Epithelial cell of proximal tubule (primary cell): ENCODE data around the gene NRXN3. TPM values are rescaled to one million over a fixed set of nuclear protein-coding genes. Genes with fewer than 3 reads are reported as not detected.

Experiments used
- DNase-seq: peaks from one replicate; pipeline ENCODE4 v3.0.0-alpha.2; 2011; ENCODE audit warnings: low read depth
- H3K4me3 ChIP-seq: 2 replicates; pipeline ENCODE4 v1.5.1; 2011; ENCODE audit warnings: low read depth, mild to moderate bottlenecking, low read length
- total RNA-seq: library from RNA; depleted of rRNA; stranded (reverse); fragments of >200 nt; gene quantifications from 2 replicates; pipeline ENCODE4 v1.2.3, GENCODE V29; 2015
- TF ChIP-seq, protein P1 (sequence below): conservative IDR thresholded peaks from 2 replicates; pipeline ENCODE4 v1.5.1; 2012; ENCODE audit warnings: low read depth, mild to moderate bottlenecking, low read length

Gene NRXN3
- total RNA-seq, 1 donor from 2014 or later = 1.2 TPM

DNA sequence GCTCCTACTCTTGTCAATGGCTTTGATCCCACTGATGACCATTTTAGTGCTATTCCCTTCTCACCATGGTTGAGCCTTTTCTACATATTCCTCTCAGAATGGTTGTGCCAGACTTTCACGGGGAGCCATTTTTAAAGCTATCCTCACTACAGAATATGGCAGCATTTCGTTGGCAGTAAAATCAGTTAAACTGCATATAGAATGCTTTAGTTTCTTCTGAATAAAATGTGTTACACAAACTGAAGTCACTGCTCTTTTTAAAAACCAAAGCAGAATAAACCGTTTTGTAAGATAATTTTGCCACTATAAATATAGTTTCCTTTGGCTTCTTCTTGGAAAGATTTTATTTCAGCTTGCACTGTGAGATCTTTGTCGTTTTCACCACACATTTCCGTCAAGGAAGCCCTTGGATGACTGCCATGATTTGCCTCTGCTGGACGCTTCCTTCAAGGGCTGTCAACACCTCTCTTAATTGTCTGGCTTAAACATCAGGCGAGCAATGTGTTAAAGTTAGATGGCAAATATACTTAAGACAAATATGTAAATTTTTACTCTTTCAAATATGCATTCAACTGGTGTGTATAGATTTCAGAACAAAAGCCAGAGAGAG is 1416.9 kb downstream of the NRXN3 start:
- H3K4me3 ChIP-seq = no peak overlapping the region
- TF ChIP-seq, protein P1, sequence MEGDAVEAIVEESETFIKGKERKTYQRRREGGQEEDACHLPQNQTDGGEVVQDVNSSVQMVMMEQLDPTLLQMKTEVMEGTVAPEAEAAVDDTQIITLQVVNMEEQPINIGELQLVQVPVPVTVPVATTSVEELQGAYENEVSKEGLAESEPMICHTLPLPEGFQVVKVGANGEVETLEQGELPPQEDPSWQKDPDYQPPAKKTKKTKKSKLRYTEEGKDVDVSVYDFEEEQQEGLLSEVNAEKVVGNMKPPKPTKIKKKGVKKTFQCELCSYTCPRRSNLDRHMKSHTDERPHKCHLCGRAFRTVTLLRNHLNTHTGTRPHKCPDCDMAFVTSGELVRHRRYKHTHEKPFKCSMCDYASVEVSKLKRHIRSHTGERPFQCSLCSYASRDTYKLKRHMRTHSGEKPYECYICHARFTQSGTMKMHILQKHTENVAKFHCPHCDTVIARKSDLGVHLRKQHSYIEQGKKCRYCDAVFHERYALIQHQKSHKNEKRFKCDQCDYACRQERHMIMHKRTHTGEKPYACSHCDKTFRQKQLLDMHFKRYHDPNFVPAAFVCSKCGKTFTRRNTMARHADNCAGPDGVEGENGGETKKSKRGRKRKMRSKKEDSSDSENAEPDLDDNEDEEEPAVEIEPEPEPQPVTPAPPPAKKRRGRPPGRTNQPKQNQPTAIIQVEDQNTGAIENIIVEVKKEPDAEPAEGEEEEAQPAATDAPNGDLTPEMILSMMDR = no peak
- DNase-seq = no peak

GRCh38 chr14:79587875-79588274 is 1417.7 kb downstream of the NRXN3 start:
- DNase-seq = no peak
- TF ChIP-seq, protein P1 = no peak
- H3K4me3 ChIP-seq = no peak overlapping the region

- DNase-seq = no peak
- TF ChIP-seq, protein P1 = no peak
- H3K4me3 ChIP-seq = no peak overlapping the region
These were observed 1418.2 kb downstream of the NRXN3 start for GRCh38 chr14:79588398-79588797.

DNA sequence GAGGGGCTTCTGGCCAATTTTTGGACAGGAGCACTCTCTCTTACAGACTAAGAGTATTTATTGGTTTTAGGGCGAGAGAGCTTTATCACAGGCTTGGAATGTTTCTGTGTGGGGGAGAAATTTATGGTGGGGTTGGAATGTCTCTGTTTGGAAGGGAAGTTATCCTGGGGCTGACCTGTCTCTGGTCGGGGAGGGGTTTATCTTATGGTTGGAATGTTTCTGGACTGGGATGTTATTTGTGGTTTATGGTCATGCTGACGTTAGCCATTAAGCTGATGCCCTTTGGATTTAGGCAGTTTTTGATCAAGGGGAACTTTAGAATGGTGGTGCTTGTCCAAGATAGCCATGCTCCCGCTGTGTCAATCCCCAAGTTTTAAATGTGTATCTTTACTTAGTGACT is 1426.4 kb downstream of the NRXN3 start:
- no peak overlapping the region for H3K4me3 ChIP-seq
- TF ChIP-seq, protein P1 = no peak
- DNase-seq = no peak

GRCh38 chr14:79597566-79597965 is 1427.4 kb downstream of the NRXN3 start:
- DNase-seq = no peak
- H3K4me3 ChIP-seq = no peak overlapping the region
- TF ChIP-seq, protein P1 = no peak

GRCh38 chr14:79598339-79598738 is 1428.2 kb downstream of the NRXN3 start:
- no peak overlapping the region for H3K4me3 ChIP-seq
- TF ChIP-seq, protein P1 = no peak
- no peak for DNase-seq

DNA sequence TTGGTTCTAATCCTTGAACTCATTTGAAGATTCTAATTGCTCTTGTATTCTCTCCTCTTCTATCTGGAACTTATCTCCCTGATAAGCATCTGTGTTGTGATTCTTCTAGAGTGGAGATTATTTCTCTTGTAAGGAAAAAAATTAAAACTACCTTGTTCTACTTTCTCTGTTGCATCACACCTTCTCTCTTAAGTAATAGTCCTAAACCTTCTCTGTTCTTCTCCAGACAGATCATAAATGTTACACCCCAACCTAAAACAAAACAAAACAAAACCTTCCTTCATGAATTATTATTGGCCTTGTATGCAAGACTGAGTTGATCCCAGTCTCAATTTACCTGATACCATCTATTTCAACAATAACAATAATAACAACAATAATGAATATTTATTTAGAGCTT is 1429.1 kb downstream of the NRXN3 start:
- H3K4me3 ChIP-seq = no peak overlapping the region
- no peak for DNase-seq
- TF ChIP-seq, protein P1 = no peak
